Hippocampal formation (tissue), 2 donors: ENCODE data around the gene SUMF2.
"Not testable (repeated sequence)": the region's sequence is repeated elsewhere in the genome, so short reads cannot be mapped to it uniquely, and the experiment has no call there.

Experiments
- DNase-seq, 2 donors: peaks; one replicate each; lab custom pipeline; 2025; lab: John Stamatoyannopoulos, UW

Gene SUMF2

DNA sequence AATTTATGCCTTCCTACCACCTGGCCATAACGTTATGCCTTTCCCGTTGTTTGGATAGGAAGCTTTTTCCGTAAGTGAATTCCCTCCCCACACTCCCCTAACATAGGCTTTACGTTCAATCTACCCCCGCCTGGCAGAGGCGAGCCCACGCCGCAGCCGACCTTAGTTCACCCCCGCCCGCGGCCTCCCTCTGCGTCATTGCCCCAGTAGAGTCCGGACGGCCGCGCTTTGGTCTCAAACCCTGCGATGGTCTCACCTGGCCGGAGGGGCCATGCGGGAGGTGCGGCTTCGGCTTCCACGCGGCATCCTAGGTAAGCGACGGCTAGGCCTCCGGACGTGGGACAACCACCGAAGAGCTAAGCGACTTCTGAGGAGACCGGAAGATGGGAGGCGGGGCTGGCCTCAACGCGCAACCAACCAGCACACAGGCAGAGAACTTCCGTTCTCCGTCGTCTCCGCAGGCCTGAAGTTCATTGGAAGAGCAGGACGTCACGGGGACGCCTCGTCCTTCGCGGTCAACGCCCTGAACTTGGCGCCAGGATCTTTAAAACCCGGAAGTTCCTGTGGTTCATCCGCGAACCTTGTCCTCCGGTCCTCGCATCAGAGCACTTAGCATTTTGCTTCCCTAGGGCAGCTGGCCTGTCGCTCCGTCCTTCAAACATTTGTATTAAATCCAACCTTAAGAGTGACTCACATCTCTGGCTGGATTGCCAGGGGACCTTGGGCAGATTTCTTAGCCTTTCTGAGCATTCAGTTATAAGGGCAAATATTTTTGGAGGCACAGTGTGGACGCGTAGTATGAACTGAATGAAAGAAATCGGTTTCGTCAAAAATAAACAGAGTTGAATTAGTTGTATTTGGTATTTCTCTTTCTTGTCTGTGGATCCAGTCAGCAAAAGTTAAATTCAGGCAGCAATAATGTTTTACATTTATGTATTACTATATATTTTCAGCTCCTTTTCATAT, 42.3 kb downstream of the SUMF2 start, which contains the start of gene CHCHD2:
TSS of gene CHCHD2 (minus strand) at position 369 of the 966 bp plus-strand sequence. CDS start at position 306, 63 bp downstream.
- peak; percentile 96 to 99 for DNase-seq

GRCh38 chr7:56107954-56108258, 43.8 kb downstream of the SUMF2 start:
- no peak for DNase-seq

GRCh38 chr7:56110611-56111010, 46.5 kb downstream of the SUMF2 start:
- DNase-seq: no peak

- not testable (repeated sequence) for DNase-seq
Measured at GRCh38 chr7:56112244-56112643, 48.2 kb downstream of the SUMF2 start.

GRCh38 chr7:56115852-56116538, 51.9 kb downstream of the SUMF2 start, which contains the start of gene NUPR2:
NUPR2 (minus strand) TSS chr7:56116417; CDS start chr7:56116314, 103 bp downstream.
- no peak for DNase-seq

DNA sequence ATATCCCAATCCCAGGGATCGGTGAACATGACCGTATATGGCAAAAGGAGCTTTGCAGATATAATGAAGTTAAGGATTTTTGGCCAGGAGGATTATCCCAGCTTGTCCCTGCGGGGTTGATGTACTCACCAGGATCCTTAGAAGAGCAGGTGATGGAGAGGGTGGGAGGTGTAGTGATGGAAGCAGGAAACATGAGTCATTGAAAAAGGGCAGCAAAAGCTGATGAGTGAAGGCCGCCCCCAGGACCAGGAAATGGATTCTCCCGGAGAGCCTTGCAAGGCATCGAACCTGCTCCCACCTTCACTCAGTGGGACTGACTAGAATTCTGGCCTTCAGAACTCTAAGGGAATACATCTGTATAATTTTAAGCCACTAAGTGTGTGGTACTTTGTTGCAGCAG, 57.4 kb downstream of the SUMF2 start:
- DNase-seq: no peak

- DNase-seq: no peak
Measured at GRCh38 chr7:56124981-56125380, 60.9 kb downstream of the SUMF2 start.

DNA sequence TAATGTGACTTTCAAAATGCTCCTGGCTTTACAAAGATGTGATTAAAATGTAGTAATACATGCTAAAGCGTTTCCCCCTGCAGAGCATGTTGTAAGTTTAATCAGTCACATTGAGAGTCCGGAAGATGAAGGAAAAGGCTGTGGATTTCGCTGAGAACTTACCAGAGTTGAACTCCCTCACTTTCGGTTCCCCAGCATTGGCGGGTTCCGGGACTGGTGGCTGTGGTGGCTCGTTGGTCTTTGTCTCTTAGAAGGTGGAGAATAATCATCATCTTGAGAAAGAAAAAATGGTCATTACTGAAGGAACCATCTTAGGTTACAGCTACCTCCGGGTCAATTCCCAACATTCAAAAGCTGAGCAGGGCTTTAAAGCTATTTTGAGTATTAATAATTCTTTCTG, 61.7 kb downstream of the SUMF2 start:
- no peak for DNase-seq

DNA sequence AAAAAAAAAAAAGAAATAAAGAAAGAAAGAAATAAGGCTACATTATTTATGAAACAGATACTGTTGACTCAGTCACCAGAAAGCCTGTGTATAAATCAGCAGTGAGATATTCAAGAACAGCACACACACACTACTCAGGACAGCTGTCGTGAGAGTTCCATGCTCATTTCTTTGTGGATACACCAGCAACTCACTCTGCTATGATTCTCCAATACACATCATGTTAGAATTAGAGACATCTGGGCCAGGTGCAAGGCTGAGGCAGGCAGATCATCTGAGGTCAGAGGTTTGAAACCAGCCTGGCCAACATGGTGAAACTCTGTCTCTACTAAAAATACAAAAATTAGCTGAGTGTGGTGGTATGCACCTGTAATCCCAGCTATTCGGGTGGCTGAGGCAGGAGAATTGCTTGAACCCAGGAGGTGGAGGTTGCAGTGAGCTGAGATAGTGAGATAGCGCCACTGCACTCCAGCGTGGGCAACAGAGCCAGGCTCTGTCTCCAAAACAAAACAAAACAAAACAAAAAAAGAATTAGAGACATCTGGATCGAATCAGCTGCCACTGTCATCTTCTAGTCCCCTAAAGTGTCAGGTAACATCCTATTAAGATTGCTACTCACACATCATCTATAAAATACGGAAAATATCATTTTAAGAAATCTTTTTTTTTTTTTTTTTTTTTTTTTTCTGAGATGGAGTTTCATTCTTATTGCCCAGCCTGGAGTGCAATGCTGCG, 63.3 kb downstream of the SUMF2 start:
- no peak for DNase-seq
